NCI-H526 (cell line): ENCODE data around the gene GATAD2B.
"Not testable (repeated sequence)": the region's sequence is repeated elsewhere in the genome, so short reads cannot be mapped to it uniquely, and the experiment has no call there.

Source experiments
- DNase-seq, 2 experiments: peaks; one replicate each; lab custom pipeline; 2025; lab: John Stamatoyannopoulos, UW

The GATAD2B gene

DNA sequence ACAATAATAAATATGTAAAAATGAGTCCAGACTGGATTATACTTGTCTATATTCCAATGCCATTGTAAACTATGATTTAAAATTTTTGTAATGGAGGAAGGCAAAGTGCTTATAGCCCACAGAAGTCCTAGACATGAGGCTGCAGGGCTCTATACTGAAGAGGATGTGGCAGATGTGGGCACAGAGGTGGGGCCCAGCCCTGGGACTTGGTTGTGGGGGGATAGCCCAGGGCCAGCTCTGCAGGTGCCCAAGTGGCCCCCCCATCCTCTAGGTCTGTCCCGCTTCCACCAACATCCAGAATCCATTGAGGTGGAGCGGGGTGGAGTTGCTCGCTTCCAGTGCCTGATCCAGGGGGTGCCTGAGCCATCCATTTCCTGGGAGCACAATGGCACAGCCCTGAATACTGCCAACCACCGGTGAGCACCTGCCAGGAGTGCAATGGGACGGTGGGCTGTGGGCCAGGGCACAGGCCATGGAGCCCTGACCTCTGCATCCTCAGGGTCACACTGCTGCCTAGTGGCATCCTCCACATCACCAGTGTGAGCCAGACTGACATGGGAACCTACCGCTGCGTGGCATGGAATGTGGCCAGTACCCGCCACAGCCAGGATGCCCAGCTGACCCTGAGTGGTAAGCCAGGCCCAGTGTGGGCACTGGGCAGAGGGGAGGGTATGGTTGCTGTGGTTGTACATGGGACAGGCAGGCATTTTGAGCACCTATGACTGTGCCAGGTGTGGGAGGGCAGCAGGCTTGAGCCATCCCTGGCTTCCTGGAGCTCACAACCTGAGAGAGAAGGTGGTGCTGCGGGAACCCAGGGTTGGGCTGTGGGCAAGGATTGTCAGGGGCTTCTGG lies 126.6 kb downstream of the GATAD2B start:
- no peak for DNase-seq

DNA sequence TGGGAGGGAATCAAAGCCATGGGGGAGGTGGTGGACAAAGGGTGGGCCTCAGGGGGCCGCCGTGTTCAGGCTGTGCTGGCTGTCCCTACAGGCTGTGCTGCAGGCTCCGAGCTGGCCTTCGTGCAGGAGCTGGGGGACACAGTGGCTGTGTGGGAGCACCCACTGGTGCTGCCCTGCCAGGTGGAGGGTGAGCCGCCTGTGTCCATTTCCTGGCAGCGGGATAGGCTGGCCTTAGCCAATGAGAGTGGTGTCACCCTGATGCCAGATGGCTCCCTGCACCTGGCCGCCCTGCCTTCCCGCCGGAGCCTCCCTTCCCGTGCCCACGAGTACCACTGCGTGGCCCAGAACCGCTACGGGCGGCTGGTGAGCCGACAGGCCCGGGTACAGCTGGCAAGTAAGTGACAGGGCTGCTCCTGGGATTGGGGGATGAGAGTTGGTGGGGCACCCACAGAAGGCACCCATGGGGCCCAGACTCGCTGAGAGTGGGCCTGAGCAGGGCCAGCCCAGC lies 127.4 kb downstream of the GATAD2B start:
- DNase-seq = no peak

- DNase-seq = no peak
These were observed 128.0 kb downstream of the GATAD2B start for GRCh38 chr1:153794624-153795329.

GRCh38 chr1:153793973-153794615 lies 128.7 kb downstream of the GATAD2B start:
- no peak for DNase-seq

DNA sequence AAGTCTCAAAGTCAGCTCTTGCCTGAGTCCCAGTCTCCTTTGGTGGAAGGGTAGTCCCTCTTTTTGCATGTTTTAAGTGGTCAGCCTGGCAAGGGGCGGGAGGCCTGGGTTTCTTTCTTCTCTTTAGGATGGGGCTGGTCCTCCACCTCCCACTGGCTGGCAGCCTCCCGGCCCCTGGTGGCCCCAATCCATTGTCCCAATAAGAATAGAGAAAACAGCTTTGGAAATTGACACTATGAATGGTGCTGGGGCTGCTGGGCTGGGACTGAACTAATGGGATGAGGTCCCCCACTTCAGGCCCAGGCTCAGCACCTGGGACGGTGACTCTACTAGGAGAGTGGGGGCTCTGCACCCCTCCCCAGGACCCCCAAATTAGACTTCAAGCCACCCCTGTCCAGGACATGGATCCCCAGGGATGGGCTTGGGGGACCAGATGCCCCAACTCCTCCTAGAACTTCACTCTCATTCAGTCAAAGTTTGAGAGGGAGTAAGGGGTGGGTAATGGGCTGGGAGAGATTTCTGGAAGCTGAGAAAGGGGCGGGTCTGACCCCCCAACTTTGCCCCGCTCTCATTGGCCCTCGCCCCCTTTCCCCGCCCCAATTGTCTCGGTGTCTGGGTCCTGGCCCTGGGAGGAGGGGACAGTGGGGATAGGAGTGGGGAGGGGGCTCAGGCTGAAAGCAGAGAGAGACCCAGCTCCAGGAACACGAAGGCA lies 129.4 kb downstream of the GATAD2B start:
- DNase-seq = no peak

DNA sequence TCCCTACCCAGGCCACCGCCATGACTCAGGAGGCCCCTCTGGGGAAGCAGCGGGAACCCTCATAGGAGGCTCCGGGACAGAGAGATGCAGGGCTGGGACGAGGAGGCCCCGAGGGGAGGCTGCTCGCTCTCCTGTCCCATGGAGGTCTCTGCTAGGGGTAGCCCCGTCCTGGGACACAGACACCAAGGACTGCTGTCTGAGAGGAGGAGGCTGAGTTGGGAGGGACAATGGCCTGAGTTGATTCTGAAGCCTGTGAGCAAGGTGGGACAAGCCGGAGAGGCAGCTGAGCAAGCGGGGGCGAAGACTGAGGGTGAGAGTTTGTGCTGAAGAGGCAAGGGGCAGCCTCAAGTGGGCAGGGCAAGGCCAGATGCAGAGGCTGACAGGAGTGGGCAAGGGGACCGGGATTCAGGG lies 130.1 kb downstream of the GATAD2B start:
- no peak for DNase-seq

- no peak for DNase-seq
These were observed 131.0 kb downstream of the GATAD2B start for GRCh38 chr1:153791648-153792253.

GRCh38 chr1:153790966-153791647 lies 131.7 kb downstream of the GATAD2B start:
- DNase-seq = no peak

DNA sequence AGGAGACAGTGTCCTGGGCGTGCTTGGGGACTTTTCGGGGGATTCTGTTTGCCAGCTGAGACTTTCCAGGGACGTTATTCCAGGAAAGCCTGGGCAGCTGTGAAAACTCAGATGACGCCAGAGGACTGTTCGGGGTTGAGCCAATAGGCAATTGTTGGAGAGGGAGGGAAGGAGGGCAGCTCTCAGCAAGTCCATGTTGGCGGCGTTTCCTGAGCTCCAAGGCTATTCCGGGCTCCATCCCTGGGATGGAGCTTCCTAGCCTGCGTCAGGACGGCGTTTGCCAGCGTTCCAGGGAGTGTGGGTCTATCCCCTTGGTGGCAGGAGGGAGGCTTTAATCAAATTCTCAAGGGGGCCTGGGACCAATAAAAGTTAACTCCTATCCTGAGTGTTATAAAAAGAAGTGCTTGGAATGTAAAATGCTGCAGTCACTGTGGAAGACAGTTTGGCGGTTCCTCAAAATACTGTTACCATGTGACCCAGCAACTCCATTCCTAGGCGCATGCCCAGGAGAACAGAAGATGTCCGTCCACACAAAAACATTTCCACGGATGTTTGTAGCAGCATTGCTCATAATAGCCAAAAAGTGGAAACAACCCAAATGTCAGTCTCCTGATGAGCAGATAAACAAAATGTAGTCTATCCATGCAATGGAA lies 132.3 kb downstream of the GATAD2B start:
- no peak for DNase-seq

DNA sequence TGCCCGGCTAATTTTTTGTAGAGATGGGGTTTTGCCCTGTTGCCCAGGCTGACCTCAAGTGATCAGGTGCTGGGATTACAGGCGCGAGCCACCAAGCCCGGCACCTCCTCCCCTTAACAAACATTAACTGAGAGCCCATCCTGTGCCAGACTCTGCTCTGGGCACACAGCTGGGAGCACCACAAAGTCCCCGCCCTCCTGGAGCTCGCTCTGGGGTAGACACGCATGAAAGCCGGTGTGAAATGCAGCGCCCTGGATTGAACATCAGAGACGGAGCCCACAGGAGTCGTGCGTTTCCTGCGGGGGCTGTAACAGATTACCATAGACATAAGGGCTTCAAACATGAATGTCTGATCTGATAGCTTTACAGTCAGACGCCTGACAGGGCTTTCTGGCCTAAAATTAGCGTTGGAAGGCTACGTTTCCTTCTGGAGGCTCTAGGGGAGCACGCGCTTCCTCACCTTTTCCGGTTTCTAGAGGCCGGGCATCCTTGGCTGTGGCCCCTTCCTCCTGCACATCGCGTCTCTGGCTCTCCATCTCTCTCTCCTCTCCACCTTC lies 133.2 kb downstream of the GATAD2B start:
- no peak for DNase-seq

DNA sequence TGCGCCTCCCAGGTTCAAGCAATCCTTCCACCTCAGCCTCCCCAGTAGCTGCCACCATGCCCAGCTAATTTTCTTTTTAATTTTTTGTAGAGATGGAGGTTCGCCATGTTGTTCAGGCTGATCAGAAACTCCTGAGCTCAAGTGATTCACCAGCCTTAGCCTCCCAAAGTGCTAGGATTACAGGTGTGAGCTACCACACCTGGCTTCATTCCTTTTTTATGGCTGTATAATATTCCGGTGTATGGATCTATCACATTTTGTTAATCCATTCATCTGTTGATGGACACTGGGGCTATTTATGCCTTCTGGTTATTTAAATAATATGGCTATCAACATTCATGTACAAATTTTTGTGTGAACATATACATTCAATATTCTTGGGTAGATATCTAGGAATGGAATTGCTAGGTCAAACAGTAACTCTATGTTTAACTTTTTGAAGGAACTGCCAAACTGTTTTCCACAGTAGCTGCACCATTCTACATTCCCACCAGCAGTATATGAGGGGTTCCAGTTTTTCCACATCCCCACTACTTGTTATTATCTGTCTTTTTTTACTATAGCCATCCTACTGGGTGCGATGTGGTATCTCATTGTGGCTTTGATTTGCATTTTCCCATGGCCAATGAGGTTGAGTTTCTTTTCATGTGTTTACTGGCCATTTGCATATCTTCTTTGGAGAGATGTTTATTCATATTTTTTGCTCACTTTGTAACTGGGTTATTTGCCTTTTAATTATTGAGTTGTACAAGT lies 136.6 kb downstream of the GATAD2B start:
- DNase-seq = peak in 1 of 2 experiments; percentile 32

DNA sequence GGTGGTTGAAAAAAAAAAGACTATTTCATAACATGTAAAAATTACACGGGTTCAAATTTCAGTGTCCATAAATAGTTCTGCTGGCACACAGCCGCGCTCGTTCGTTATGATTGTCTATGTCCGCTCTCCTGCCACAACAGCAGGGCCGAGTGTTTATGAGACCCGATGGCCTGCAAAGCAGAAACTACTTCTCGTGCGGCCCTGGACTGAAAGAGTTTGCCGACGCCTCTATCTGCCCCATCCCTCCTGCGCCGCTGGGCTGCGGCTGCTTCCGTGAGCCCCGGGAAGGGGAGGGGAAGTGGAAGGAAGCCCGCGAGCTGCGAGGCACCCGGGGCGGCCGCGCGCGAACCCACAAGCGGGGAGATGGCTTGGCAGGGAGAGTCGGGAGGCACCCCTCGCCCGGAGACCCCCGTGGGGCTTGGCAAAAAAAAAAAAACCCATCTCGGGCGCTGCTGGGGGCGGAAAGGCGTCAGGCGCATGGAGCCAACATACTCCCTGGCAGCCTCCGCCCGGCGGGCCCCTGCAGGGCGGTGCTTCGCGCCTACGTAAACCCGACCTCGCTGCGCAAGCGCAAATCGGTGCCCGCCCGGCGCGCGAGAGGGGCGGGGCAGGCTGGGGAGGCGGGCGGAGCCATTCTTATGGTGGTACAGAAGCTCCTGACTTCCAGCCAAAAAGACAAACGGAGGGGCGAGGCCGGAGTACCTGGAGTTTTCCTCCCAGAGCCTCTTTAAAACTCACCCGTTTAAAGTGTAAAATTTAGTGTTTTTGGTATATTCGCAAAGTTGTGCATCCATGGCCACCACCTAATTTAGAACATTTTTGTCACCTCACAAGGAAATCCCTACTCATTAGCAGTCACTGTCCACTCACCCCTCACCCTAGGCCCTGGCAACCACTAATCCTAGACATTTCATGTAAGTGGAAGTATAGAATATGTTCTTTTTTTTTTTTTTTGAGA lies 139.3 kb downstream of the GATAD2B start:
- peak; percentile 94 to 99 for DNase-seq

DNA sequence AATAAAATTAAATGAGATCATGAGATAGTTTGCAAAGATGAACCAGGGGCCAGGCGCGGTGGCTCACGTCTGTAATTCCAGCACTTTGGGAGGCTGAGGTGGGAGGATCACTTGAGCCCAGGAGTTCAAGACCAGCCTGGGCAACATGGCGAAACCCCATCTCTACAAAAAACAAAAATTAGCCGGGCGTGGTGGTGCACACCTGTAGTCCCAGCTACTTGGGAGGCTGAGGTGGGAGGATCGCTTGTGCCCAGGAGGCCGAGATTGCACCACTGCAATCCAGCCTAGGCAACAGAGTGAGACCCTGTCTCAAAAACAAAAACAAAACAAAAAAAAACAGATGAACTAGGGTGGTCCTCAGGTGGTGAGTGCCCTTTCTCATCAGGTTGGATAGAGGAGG lies 140.1 kb downstream of the GATAD2B start:
- not testable (repeated sequence) for DNase-seq

- no peak for DNase-seq
These were observed 142.2 kb downstream of the GATAD2B start for GRCh38 chr1:153780551-153780950.

- no peak for DNase-seq
These were observed 142.8 kb downstream of the GATAD2B start for GRCh38 chr1:153779781-153780541.

DNA sequence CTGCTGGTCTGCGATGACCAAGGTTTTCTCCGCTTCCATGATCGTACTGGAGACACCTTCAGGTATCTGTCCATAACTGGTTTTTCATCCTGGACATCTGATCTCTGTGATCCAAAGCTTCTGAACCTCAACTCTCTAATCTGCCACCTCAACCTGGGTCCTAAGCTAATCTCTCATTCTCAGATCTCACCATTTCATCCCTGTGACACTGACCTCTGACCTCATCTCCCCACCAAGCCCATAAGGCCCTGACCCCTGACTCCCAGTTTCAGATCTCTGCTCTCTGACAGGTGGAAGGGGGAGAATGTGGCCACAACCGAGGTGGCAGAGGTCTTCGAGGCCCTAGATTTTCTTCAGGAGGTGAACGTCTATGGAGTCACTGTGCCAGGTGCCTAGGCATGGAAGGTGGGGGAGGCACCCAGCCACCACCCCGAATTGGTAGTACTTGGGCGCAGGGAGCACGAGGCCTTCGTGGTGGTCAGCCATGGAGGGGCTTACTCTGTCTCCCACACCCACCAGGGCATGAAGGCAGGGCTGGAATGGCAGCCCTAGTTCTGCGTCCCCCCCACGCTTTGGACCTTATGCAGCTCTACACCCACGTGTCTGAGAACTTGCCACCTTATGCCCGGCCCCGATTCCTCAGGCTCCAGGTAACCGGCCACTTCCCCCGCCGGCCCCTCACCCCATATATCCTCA lies 143.8 kb downstream of the GATAD2B start:
- DNase-seq = no peak
